Gastrocnemius medialis (tissue), 4 donors: ENCODE data around the gene GNB1.

Experiments used
- POLR2A ChIP-seq, 2 donors: fragments of 450-650 bp; IDR thresholded peaks; one replicate each; pipeline ENCODE4 v1.6.1; 2017; ENCODE audit warnings: antibody characterized with exemption in 2 of 2, mild to moderate bottlenecking in 2 of 2, moderate library complexity in 2 of 2
- TF ChIP-seq, protein P1 (sequence below), 5 experiments: fragments of 450-650 bp in 3 of 5; fragments of 200-600 bp in 2 of 5; sonication (generic) in 2 of 5; IDR thresholded peaks in 4 of 5; conservative IDR thresholded peaks in 1 of 5; 1 replicate in 4 of 5; 2 replicates in 1 of 5; pipeline ENCODE4 v1.5.1; 2016 to 2019; ENCODE audit warnings: antibody characterized with exemption in 5 of 5, mild to moderate bottlenecking in 3 of 5, moderate library complexity in 3 of 5

GRCh38 chr1:1925437-1926345 lies 34.8 kb upstream of the GNB1 start:
- TF ChIP-seq POLR2A (IDR thresholded peaks at IDR 0.05): no peak
- TF ChIP-seq, protein P1, sequence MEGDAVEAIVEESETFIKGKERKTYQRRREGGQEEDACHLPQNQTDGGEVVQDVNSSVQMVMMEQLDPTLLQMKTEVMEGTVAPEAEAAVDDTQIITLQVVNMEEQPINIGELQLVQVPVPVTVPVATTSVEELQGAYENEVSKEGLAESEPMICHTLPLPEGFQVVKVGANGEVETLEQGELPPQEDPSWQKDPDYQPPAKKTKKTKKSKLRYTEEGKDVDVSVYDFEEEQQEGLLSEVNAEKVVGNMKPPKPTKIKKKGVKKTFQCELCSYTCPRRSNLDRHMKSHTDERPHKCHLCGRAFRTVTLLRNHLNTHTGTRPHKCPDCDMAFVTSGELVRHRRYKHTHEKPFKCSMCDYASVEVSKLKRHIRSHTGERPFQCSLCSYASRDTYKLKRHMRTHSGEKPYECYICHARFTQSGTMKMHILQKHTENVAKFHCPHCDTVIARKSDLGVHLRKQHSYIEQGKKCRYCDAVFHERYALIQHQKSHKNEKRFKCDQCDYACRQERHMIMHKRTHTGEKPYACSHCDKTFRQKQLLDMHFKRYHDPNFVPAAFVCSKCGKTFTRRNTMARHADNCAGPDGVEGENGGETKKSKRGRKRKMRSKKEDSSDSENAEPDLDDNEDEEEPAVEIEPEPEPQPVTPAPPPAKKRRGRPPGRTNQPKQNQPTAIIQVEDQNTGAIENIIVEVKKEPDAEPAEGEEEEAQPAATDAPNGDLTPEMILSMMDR (IDR thresholded peaks at IDR 0.05 in 4 of 5, conservative IDR thresholded peaks at IDR 0.05 in 1 of 5): no peak
